Subcutaneous adipose tissue (tissue), 4 donors: ENCODE results near the gene TMUB1. TPM values are rescaled to one million over a fixed set of nuclear protein-coding genes. Genes with fewer than 3 reads are reported as not detected.

Experiments
- CTCF ChIP-seq: fragments of 450-650 bp; IDR thresholded peaks from one replicate; pipeline ENCODE4 v1.5.1; 2016; ENCODE audit warnings: low read depth, mild to moderate bottlenecking, control low read depth, antibody characterized with exemption, moderate library complexity
- total RNA-seq, 4 donors: library from RNA; depleted of rRNA; stranded (reverse); fragments of >200 nt; gene quantifications; one replicate each; pipeline ENCODE4 v1.1.0, GENCODE V29; 2016

TMUB1 gene
- total RNA-seq, 4 donors from 2014 or later = 18.3 to 37.3 (median 31.5) TPM

GRCh38 chr7:151068069-151068773 is 15.1 kb downstream of the TMUB1 start:
- TF ChIP-seq CTCF = no peak

GRCh38 chr7:151066273-151066974 is 16.9 kb downstream of the TMUB1 start:
- TF ChIP-seq CTCF = no peak

- no peak for TF ChIP-seq CTCF
Observed at GRCh38 chr7:151065516-151065915, 17.8 kb downstream of the TMUB1 start.

GRCh38 chr7:151064993-151065392 is 18.3 kb downstream of the TMUB1 start:
- TF ChIP-seq CTCF = no peak

GRCh38 chr7:151064454-151064853 is 18.8 kb downstream of the TMUB1 start:
- no peak for TF ChIP-seq CTCF

- no peak for TF ChIP-seq CTCF
Observed at GRCh38 chr7:151063212-151063561, 20.1 kb downstream of the TMUB1 start.

- no peak for TF ChIP-seq CTCF
Observed at GRCh38 chr7:151062399-151063211, 20.7 kb downstream of the TMUB1 start.
